ENCODE measurements around the gene MST1. TPM values are rescaled to one million over a fixed set of nuclear protein-coding genes. Genes with fewer than 3 reads are reported as not detected.

The MST1 gene
- total and polyA plus RNA-seq, 2 of the 8 experiments (the other 6 are each of a cell fraction or from before 2014, with no cell fraction given): 6.2 to 9.5 TPM

DNA sequence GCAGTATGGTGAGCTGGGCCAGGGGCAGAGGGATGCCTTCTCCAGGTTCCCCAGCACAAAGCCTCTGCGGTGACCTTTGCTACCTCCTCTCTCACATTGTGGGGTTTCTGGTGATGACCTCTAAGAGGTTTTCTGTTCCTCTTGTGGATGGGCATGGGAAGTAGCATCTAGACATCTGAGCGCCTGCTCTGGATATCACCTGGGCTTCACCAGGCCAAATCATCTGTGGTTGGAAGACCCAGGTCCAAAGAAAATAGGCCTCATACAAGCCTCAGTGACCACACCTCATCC lies 8.1 kb downstream of the MST1 start (continued):
- TF ChIP-seq CTBP2 (IDR thresholded peaks at IDR 0.05; ENCODE audit: borderline replicate concordance, insufficient read depth, insufficient read length, low read length) (no peak), SIRT6 (IDR thresholded peaks at IDR 0.05; ENCODE audit: low read length) (no peak), SIX5 (IDR thresholded peaks at IDR 0.05; ENCODE audit: low read depth, low read length) (no peak), RFX5 (IDR thresholded peaks at IDR 0.05; ENCODE audit: borderline replicate concordance, low read depth, low read length) (no peak), PHF8 (conservative IDR thresholded peaks at IDR 0.05; ENCODE audit: low read depth, low read length) (no peak)
